ENCODE measurements around the gene SIN3A. TPM values are rescaled to one million over a fixed set of nuclear protein-coding genes. Genes with fewer than 3 reads are reported as not detected.

The SIN3A gene
- total RNA-seq, 2 experiments from 2014 or later: 44.2 to 103 TPM

- H3K4me2 ChIP-seq (ENCODE audit: low read length): peak overlapping the region; percentile 78
- no peak for TF ChIP-seq EZH2phosphoT487 (IDR thresholded peaks at IDR 0.05; ENCODE audit: borderline replicate concordance, low read depth, low read length)
- no peak for TF ChIP-seq CTCF (conservative IDR thresholded peaks at IDR 0.05; ENCODE audit: low read length)
- ChIA-PET CTCF (ENCODE audit: unreplicated experiment) (no interaction called here), POLR2A (interaction anchor here (1.3 to 4.7 kb wide), 5 partner anchors 10 to 184 kb away, joined by 4 to 29 read pairs (median 11); partner anchors contain the start of genes IMP3, MAN2C1 and SNUPN)
- H2AFZ ChIP-seq (ENCODE audit: low read length): peak overlapping the region; percentile 93
- H3K9me3 ChIP-seq (ENCODE audit: low read length): no peaks in the 10 kb centered on the region
- peak overlapping the region; percentile 96 for H3K27ac ChIP-seq (ENCODE audit: low read depth, low read length, poor library complexity, severe bottlenecking)
- H4K20me1 ChIP-seq (ENCODE audit: insufficient read depth, low read length): no peaks in the 10 kb centered on the region
- BruUV-seq (replicated peaks): no TSS peak
- H3K4me3 ChIP-seq (ENCODE audit: low read depth, low read length, poor library complexity, severe bottlenecking): peak overlapping the region; percentile 97
- peak; percentile 72 for DNase-seq (ENCODE audit: low spot score)
- peaks cover 14% of the 10 kb centered on the region for H3K4me1 ChIP-seq (ENCODE audit: insufficient read depth, low read length, poor library complexity, severe bottlenecking)
- no peaks in the 10 kb centered on the region for H3K9me2 ChIP-seq (ENCODE audit: insufficient read depth, low read length)
- H3K79me2 ChIP-seq (ENCODE audit: insufficient read depth, low read depth, low read length): peaks cover 4% of the 10 kb centered on the region; the same call in 1 of the 2 replicates
- intact Hi-C loops (cut with micrococcal nuclease; ENCODE audit: unreplicated experiment): loop anchor here (2.0 kb wide), 1 partner anchor 169 kb away; the partner anchor contains the start of gene SNUPN
- no peaks in the 10 kb centered on the region for H3K36me3 ChIP-seq (ENCODE audit: insufficient read depth, low read length)
Measured at GRCh38 chr15:75455982-75456531, 4.6 kb upstream of the SIN3A start.

- Histone ChIP-seq H2AFZ (ENCODE audit: low read length) (peak overlapping the region; percentile 93), H3K4me1 (ENCODE audit: insufficient read depth, low read length, poor library complexity, severe bottlenecking) (peaks cover 14% of the 10 kb centered on the region), H3K79me2 (ENCODE audit: insufficient read depth, low read depth, low read length) (peaks cover 5% of the 10 kb centered on the region; the same call in 1 of the 2 replicates), H3K4me3 (ENCODE audit: low read depth, low read length, poor library complexity, severe bottlenecking) (peak overlapping the region; percentile 97), H3K9me3 (ENCODE audit: low read length) (no peaks in the 10 kb centered on the region), H3K27ac (ENCODE audit: low read depth, low read length, poor library complexity, severe bottlenecking) (peak overlapping the region; percentile 96), H3K36me3 (ENCODE audit: insufficient read depth, low read length) (no peaks in the 10 kb centered on the region), H3K4me2 (ENCODE audit: low read length) (peak overlapping the region; percentile 78), H4K20me1 (ENCODE audit: insufficient read depth, low read length) (no peaks in the 10 kb centered on the region), H3K9me2 (ENCODE audit: insufficient read depth, low read length) (no peaks in the 10 kb centered on the region)
- TF ChIP-seq CTCF (conservative IDR thresholded peaks at IDR 0.05; ENCODE audit: low read length) (no peak), EZH2phosphoT487 (IDR thresholded peaks at IDR 0.05; ENCODE audit: borderline replicate concordance, low read depth, low read length) (no peak)
- CTCF ChIA-PET (ENCODE audit: unreplicated experiment): no interaction called here
- intact Hi-C loops (cut with micrococcal nuclease; ENCODE audit: unreplicated experiment): loop anchor here (2.0 kb wide), 1 partner anchor 169 kb away; the partner anchor contains the start of gene SNUPN
- POLR2A ChIA-PET: interaction anchor here (1.3 to 4.7 kb wide), 5 partner anchors 10 to 185 kb away, joined by 4 to 29 read pairs (median 11); partner anchors contain the start of genes IMP3, MAN2C1 and SNUPN
- BruUV-seq (replicated peaks): no TSS peak
- peak; percentile 88 for DNase-seq (ENCODE audit: low spot score)
Measured at GRCh38 chr15:75455424-75455981, 4.0 kb upstream of the SIN3A start.

Measured in OCI-LY7 (cell line).